Astrocyte of the hippocampus (primary cell): ENCODE measurements around the gene MPP2.
"Not testable (repeated sequence)": the region's sequence is repeated elsewhere in the genome, so short reads cannot be mapped to it uniquely, and the experiment has no call there.

ENCODE experiments used
- DNase-seq: peaks from one replicate; pipeline ENCODE4 v3.0.0; 2011; ENCODE audit warnings: low read depth, low spot score

MPP2 gene

DNA sequence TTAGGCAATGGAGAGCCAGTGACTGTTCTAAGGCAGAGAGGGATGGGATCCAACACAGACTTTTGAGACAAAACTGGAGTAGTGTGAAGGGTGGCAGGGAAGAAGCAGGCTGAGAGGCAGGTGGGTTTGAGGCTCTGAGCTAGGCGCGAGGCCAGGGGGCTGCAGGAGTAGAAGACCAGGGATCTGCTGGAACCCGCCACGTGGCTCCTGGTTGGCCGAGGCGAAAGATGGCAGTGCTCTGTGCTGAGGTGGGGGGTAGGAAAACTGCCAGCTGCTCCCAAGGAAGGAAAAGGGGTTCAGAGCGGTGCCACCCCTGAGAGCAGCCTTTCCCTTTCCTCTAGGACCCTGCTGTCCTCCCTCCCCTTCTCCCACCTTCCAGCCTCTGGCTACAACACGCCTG is 54.8 kb downstream of the MPP2 start:
- no peak for DNase-seq

DNA sequence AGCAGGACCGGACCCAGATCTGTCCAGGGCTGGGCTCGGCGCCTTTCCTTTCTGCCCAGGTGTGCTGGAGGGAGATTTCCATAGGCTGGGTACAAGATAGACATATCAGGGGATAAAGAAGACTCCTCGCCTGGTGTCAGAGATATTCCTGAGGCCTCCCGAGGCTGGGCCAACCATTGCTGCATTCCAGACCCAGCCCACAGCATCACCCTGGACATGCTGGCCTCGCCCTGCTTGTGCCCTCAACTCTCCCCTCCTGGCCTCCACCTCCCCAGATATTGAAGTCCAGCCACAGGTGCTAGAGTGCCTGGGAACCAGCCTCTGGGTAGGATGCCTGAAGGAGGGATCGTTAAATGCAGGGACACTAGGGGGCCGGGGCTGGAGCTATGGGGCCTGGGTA is 58.2 kb downstream of the MPP2 start:
- DNase-seq = no peak

DNA sequence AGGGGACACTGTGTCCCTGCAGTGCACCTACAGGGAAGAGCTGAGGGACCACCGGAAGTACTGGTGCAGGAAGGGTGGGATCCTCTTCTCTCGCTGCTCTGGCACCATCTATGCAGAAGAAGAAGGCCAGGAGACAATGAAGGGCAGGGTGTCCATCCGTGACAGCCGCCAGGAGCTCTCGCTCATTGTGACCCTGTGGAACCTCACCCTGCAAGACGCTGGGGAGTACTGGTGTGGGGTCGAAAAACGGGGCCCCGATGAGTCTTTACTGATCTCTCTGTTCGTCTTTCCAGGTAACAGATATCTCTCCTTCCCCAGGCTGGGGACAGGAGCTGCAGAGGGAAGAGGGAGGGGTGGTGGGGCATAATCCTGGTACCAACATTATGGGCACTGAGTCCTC is 58.7 kb downstream of the MPP2 start:
- DNase-seq = no peak

DNA sequence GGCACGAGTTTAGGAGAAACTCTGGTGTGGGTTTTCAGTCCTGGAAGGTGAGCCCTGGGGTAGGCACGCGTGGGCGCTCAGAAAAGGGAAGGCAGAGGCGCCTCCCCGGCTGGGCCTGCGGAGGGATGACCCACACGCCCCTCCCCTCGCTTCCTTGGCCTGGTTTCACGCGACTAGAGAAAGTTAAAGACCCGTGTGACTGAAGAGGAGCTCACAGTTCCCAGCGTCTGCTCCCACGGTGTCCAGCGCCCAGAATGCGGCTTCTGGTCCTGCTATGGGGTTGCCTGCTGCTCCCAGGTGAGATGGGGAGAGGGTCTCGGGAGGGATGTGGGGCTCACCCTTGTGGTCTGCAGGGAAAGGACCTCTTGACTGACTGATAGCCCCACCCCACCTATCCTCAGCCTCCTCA is 60.4 kb downstream of the MPP2 start, which contains the start of gene CD300LG:
CD300LG (plus strand) TSS at position 214 of the 409 bp plus-strand sequence; CDS start at position 255, 41 bp downstream.
- DNase-seq = no peak

DNA sequence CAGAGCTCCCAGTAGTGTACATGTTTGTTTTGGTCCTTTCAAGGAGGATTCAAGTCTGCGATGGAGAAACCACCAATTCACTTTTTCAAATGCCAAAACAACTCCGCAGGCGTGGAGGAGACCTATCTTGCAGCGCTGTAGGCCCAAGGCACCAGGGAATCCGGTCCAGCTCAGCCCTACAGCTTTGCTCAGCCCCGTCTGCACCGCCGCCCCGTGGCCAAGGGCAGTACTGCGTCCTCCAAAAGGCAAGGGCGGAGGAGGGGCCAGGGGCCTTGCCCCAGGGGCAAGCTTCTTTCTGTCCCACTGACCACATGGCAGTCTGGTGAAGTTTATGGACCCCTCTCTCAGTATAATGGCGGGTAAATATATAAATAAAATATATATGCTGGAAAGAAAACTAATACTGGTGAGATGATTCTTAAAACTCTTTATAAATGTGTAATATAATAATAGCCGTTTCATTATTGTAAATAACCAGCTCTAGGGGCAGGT is 61.1 kb downstream of the MPP2 start:
- DNase-seq = peak; percentile 85

DNA sequence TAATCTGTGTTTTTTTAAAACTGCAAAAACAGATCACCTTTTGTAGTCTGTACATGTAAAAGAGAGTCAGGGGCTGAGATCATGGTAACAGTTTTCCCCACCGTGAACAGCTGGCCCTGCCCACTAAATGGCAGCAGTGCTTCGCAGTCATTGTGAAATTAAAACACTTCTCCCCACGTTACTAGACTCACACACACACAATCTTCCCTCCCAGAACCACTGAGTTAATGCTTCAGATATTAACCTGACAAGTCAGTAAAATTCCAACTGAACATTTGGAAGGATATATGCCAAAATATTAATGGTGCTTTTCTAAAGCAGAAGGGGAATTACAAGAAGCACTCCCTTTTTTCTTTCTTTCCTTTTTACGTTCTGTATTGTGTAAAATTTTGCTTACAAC is 61.6 kb downstream of the MPP2 start:
- no peak for DNase-seq

DNA sequence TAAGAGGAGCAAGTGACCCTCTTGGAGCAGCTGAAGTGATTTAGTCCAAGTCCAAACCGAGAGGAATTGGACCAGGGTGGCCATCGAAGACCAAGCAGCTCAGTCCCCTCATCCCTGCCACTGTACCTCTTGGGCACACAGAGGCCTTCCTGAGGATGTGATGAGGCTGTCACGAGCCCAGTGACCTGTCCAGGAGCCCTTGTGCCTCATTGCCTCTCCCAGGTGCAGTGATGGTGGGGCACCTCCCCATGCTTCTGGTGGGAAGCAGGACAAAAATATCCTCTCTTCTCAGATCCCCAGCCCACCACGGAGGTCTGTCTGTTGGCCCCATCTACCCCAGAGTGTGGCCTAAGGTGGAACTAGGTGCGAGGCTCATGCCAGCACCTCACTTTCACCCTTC is 63.1 kb downstream of the MPP2 start:
- no peak for DNase-seq

DNA sequence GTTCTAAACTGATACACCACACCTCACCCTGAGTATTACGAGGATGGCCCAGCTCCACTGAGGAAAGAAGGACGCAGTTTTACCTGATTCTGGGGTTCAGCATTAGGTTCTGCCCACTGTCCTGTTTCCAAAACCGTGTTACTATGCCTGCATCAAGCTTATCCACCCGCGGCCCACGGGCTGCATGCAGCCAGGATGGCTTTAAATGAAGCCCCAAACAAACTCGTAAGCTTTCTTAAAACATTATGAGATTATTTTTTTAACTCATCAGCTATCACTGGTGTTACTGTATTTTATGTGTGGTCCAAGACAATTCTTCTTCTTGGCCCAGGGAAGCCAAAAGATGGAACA is 64.4 kb downstream of the MPP2 start:
- no peak for DNase-seq

DNA sequence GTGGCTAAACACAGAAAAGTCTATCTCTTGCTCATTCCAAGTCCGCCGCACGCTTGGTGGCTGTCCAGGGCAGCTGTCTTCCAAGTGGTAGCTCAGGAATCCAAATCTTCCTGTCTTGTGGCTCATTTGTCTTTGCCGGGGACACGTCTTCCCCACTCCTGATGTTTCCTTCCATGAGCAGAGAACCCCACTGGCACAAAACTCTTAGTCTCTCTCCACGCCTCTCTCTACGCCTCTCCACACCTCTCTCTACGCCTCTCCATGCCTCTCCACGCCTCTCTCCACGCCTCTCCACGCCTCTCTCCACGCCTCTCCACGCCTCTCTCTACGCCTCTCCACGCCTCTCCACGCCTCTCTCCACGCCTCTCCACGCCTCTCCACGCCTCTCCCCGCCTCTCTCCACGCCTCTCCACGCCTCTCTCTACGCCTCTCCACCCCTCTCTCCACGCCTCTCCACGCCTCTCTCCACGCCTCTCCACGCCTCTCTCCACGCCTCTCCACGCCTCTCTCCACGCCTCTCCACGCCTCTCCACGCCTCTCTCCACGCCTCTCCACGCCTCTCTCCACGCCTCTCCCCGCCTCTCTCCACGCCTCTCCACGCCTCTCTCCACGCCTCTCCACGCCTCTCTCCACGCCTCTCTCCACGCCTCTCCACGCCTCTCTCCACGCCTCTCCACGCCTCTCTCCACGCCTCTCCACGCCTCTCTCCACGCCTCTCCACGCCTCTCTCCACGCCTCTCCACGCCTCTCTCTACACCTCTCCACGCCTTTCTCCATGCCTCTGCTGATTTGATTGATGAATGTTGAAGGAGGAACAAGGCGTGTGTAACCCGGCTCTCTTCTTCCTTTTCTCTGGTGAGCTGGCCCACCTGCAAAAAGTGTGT is 65.0 kb downstream of the MPP2 start:
- not testable (repeated sequence) for DNase-seq

DNA sequence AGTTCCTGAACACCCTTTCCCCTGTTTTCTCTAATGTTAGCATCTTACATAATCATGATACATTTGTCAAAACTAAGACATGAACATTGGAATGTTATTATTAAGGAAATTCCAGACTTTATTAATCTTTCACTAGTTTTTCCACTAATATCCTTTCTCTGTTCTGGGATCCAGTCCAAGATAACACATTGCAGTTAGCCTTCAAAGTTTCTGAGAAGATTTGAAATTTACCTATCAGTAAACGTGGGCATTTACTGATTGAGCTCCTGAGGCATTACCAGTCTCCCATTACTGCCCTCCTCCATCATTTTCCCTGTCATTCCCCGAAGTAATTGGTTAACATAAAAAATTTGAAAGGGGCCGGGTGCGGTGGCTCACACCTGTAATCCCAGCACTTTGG is 66.1 kb downstream of the MPP2 start:
- DNase-seq = no peak

DNA sequence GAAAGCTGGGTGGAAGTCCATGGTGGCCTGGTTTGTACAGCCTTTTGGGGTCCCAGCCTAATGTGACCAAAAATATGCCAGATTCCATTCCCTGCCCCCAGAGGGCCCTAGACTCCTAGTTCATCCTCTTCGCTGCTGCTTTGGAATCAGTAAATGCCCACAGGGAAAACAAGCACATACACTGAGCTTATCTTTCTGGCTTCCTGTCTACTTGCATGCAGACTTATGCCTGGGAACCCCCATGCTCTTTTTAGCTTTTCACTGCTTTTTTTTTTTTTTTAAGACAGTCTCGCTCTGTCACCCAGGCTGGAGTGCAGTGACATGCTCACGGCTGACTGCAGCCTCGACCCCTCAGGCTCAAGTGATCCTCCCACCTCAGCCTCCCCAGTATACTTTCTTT is 66.5 kb downstream of the MPP2 start:
- DNase-seq = no peak

DNA sequence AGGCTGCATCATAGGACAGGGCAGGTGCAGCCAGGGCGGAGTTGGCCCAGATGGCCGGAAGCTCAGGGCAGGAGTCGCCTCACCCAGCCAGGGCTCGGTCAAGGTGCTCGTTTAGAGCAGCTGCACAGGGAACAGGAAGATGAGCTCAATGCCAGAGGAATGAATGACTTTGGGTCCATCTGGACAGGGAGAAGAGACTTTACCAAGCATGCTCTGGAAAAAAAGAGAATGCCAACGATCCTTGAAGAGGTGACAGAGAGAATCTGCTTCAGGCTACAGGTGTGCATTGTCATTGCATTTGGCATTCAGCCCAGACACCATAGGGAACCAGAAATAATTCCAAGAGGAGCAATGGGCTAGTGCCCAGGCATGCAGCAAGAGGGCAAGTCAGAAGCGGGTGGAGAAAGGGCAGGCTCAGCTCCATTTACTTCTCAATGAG is 67.6 kb downstream of the MPP2 start:
- DNase-seq = no peak

DNA sequence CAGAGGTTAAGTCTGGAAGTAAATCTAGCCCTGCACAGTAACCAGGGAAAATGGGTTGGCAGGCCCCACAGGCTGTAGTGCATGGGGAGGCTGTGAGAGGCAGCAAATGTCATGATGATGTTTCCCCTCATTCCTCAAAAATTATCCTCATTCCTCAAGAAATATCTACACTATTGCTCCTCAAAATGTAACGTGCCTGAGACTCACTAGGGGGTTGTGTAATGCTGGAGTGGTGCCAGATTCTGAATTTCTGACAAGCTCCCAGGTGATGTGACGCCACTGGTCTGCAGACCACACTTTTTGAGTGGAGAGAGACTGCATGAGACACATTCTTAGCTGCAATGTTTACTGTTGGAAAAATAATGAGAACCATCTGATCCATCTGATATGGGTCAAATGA is 73.2 kb downstream of the MPP2 start:
- peak; percentile 34 for DNase-seq

DNA sequence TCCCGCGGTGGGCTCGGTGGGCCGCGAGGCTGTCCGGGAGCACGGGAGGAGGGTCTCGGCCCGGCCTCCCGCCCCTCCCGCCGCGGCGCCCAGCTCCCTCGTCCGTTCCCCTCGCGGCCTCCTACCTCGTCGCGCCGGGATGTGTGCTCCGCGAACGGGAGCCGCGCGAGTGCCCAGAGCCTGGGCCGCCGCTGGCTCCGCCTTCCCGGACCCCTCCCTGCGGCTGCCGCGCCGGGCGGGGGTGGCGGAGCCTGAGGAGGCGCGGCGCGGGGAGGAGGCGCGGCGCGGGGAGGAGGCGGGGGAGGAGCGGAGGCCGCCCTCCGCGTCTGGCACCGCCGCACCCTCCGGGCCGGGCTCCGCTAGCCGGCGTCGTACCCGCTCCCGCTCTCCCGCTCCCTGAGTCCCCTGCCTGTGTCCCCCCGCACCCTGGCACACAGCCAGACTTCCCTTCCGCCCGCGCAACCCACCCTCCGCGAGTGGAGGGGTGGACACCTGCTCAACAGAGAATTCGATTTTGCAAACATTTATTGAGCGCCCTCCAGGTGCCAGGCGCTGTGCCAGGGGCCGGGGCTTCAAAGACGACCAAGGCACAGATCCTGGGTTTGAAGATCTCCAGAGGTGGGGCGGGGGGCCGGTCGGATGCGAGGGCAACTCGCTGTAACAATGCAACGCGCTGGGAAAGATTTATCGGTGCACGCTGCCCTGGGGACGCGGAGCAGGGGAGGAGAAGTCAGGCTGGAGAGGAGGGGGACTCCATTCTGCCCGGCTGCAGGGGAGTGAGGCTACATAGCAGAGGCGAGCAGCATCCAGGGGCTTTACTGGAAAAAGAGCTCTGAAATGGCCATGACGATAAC is 74.1 kb downstream of the MPP2 start, which contains the start of gene MPP3:
MPP3 (minus strand) TSS at position 171 of the 854 bp plus-strand sequence. CDS start 1,240 bp downstream, outside the sequence.
- peak; percentile 91 for DNase-seq

DNA sequence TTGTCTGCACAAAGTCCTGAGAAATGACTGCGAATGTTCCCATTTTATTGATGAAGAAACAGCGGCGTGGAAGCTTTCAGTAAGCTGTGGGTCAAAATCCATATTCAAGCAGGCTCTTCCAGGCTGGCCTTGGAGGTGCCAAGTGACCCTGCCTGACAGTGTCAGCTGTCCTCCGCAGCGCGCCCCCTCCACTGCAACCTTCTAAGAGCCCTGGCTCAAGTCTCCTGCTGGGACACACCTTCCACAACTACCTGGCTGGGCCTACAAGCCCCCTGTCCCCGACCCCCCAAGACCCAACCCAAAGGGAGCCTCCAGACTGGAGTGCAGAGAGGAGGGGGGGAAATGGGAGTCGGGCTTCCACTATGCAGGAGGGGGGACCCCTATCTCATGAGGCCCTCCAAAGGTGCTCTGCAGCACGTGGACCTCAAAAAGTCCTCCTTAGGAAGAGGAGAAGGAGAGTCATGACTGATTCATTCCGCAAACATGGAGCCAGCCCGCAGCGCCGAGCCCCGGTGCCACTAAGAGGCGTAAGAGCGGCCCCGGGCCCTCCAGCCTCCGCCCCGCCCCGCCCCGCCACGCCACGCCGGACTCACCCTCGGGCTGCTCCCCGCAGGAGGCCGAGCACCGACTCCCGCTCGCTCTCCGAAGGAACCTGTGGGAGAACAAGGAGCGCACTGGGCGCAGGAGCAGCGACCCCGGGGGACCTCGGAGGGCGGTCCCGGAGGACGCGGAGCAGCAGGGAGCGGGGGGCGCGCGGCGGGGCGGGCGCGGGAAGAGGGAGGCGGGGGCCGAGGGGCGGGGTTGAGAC is 75.0 kb downstream of the MPP2 start:
- peak; percentile 84 for DNase-seq

DNA sequence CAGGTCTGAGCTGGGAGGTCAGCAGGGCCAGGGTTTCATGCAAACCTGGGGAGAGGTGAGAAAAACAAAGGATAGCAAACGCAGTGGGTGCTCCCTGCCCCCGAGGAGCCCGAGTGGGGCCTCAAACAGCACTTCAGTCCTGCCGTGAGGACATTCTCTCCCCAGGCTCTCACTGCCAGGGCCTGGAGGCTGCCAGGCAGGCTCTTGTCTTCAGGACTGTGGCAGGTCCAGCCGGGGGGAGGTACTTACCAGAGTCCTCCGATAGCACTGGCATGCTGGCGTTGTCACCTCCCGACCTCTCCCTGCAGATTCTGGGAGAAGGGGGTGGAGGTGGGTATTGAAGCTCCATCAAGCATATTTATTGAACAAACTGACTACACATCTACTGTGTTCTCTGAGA is 75.7 kb downstream of the MPP2 start:
- DNase-seq = no peak

DNA sequence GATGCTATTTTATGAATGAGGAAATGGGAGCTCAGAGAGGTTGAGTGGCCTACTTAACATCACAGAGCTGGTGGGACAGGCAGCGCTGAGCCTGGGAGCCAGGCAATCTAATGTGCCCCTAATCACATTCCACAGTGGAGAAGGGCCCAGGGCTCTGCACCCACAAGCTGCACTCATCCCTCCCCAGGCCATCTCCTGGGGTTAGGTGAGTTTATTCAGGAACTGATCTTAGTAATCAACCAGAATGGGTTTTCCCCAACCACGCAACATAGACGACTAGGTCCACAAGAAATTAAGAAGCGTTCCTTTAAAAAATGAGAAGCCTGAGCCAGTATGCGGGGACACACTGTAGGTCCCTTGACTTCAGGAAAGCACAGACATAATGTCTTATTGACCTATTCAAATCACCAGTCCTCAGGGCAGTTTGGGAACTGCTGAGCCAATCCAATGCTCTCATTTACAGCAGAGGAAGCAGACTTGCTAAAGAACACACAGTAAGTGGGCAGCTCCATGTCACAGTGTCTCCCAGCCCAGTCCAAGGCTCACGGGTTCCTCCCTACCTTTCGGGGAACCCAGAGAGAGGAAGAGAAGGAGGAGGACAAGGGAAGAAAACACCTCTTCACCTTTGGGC is 76.7 kb downstream of the MPP2 start:
- no peak for DNase-seq

DNA sequence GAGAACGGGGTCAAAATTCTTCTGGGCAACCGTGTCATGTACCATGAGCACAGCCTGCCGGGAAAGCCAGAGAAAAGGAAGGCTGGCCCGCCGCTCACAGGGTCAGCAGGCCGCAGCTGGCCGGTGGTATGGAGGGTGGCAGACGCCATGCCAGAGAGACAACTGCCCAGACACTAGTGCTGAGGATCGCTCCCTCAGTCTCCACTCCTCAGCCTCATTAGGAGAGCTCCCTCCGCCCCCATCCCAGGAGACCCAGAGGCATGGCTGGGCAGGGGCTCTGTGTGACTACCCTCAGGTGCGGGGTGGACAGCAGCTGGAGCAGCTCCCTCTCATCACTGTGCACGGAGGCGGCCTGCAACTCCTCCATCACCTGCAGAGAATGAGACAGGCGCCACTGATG is 77.6 kb downstream of the MPP2 start:
- DNase-seq = no peak

DNA sequence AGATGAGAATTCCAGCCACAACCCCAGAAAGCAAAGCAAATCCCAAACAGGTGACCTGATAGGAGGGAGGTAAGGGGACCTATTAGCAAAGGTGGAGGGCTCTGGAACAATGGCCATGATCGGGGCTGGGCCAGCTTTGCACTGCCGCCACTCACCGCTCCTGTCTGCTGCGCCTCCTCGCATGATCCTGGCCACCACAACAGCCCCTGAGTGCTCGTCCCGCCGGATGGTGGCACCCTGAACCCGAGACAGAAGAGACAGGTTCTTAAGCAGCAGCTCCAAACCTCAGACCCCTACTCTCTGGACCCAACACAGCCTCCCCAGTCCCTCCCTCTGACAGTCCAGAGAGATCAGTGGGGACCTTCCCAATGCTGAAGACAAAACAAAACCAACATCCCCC is 79.7 kb downstream of the MPP2 start:
- DNase-seq = no peak

DNA sequence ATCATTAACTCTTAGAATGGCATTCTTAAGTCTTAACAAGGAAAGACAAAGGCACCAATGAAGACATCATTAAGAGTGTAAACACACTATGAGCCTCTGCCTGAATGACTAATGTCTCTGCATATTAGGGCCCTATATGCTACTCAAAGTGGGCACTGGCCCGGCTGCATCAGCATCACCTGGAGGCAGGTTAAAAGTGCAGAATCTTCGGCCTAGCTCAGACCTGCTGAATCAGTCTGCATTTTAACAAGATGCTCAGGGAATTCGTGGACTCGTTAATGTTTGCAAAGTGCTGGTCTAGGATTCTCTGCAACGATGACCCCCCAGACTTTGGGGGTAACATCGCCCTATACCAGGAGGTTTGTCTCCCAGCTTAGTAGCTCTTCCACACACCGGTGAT is 81.1 kb downstream of the MPP2 start:
- DNase-seq = no peak

DNA sequence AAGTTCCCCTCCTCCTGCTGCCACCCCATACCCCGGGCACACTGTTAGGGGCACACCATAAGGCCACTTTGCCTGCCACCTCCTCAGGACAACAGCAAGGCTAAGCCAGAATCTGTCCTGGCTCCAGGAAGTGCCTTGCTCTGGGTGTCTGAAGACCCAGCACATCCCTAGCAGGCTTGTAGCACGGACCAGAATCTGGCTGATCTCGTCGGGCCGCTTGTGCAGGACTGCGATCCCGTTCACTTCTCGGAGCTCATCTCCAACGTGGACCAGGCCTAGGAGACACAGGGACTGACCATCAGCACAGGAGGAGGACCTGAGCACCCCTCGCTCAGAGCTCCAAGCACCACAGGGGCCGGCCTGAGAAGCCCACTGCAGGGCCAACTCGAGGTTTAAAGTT is 81.8 kb downstream of the MPP2 start:
- DNase-seq = no peak
